Neural progenitor cell (in vitro differentiated cells): ENCODE data around the gene TAS2R46.

Experiments
- CTCF ChIP-seq: fragments of 200-600 bp; sonication (generic); IDR thresholded peaks from 2 replicates; pipeline ENCODE4 v1.5.1; 2017; ENCODE audit warnings: antibody characterized with exemption, mild to moderate bottlenecking
- EZH2 ChIP-seq: fragments of 200-600 bp; sonication (generic); IDR thresholded peaks from 2 replicates; pipeline ENCODE4 v1.6.1; 2017; ENCODE audit warnings: antibody characterized with exemption, mild to moderate bottlenecking, moderate library complexity

GRCh38 chr12:11067514-11067913 lies 5.4 kb upstream of the TAS2R46 start:
- TF ChIP-seq EZH2 (no peak), CTCF (no peak)
